ENCODE measurements around the gene PRDM12. TPM values are rescaled to one million over a fixed set of nuclear protein-coding genes. Genes with fewer than 3 reads are reported as not detected.

PRDM12 gene
- total and polyA plus RNA-seq, 2 of the 8 experiments (the other 6 are each of a cell fraction or from before 2014, with no cell fraction given): 0.14 to 0.22 TPM

DNA sequence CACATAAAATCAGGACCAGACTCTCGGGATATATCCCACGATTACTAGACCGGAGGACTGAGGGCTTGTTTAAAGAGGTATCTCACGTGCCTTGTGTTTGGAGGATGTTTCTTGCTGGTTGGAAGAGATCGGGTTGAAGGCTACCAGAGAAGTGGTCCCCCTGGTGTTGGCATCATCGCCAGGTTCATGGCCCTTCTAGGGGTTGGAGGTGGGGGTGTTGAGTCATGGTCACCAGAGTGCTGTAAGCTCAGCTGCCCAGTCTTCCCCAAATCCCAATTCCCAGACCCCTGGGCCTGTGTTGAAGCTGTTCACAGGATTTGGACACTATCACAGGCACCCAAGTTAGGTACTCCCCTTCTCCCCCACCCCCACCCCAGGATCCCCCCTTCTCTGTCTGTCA, 29.1 kb upstream of the PRDM12 start:
- peaks cover 2 to 12% of the 10 kb centered on the region in 2 experiments for H4K20me1 ChIP-seq (replicated peaks in 1 of 2; ENCODE audit: control insufficient read depth in 1 of 2, insufficient read depth in 2 of 2, low read length in 2 of 2)
- H3K56ac ChIP-seq (replicated peaks; ENCODE audit: insufficient read length, low read depth, low read length): no peak overlapping the region
- no peak overlapping the region for H3K23ac ChIP-seq (ENCODE audit: insufficient read length)
- no peak overlapping the region for H3K14ac ChIP-seq (ENCODE audit: insufficient read length)
- no peak overlapping the region for H4K8ac ChIP-seq (ENCODE audit: extremely low read depth, insufficient read depth, low read length)
- no peak overlapping the region for H2AK5ac ChIP-seq (ENCODE audit: low read depth, low read length)
- no peak overlapping the region for H2BK15ac ChIP-seq (ENCODE audit: low read length)
- no peak overlapping the region for H2AFZ ChIP-seq (ENCODE audit: low read length)
- no peak overlapping the region for H4K5ac ChIP-seq (ENCODE audit: insufficient read length, low read depth, low read length)
- FAIRE-seq (no peak), DNase-seq (ENCODE audit: low read depth in 1 of 2, low spot score in 2 of 2) (no peak)
- H2BK120ac ChIP-seq (replicated peaks; ENCODE audit: low read depth, low read length): no peak overlapping the region
- no peak overlapping the region for H3K27ac ChIP-seq (ENCODE audit: low read depth, low read length)
- H2BK5ac ChIP-seq (ENCODE audit: low read depth, low read length): no peak overlapping the region; the same call in 1 of the 2 replicates
- peaks cover 8 to 68% (median 32%) of the 10 kb centered on the region in 4 experiments; a peak in 7 of 8 replicates for H3K36me3 ChIP-seq (ENCODE audit: control insufficient read depth in 2 of 4, insufficient read depth in 4 of 4, low read length in 3 of 4)
- no peak overlapping the region for H3K9ac ChIP-seq (replicated peaks in 1 of 4; ENCODE audit: extremely low read depth in 1 of 4, low read depth in 3 of 4, low read length in 3 of 4)
- no peak overlapping the region for H3K4ac ChIP-seq (replicated peaks; ENCODE audit: insufficient read length, low read depth, low read length)
- no peaks in the 10 kb centered on the region for H3K23me2 ChIP-seq (ENCODE audit: low read depth, low read length)
- no peak overlapping the region for H3K18ac ChIP-seq (ENCODE audit: extremely low read depth, low read length)
- no peaks in the 10 kb centered on the region for H3K79me1 ChIP-seq (ENCODE audit: low read depth, low read length)
- no peaks in the 10 kb centered on the region for H3K9me3 ChIP-seq (ENCODE audit: insufficient read depth in 2 of 2, low read depth in 1 of 2, low read length in 1 of 2)
- H3K4me2 ChIP-seq (ENCODE audit: insufficient read depth in 1 of 2, low read depth in 2 of 2, low read length in 2 of 2): no peak overlapping the region
- ChIA-PET POLR2A (ENCODE audit: partially characterized antibody) (no interaction called here), CTCF (ENCODE audit: partially characterized antibody) (interaction anchor here (1.1 to 2.1 kb wide), 3 partner anchors 19 to 175 kb away, joined by 3 to 5 read pairs (median 4); no protein-coding TSS in a partner anchor)
- no peak overlapping the region for H4K91ac ChIP-seq (replicated peaks; ENCODE audit: insufficient read length, low read length)
- H2BK20ac ChIP-seq (ENCODE audit: low read length): no peak overlapping the region
- H3K27me3 ChIP-seq (replicated peaks in 1 of 4; ENCODE audit: control insufficient read depth in 3 of 4, extremely low read depth in 1 of 4, insufficient read depth in 3 of 4, low read length in 3 of 4): no peaks in the 10 kb centered on the region
- TF ChIP-seq POLR2AphosphoS5 (IDR thresholded peaks at IDR 0.05; ENCODE audit: low read depth, low read length): no peak
- no peak for TF ChIP-seq HDAC2 (IDR thresholded peaks at IDR 0.05; ENCODE audit: borderline replicate concordance in 1 of 2, low read depth in 2 of 2, low read length in 2 of 2)
- TF ChIP-seq, protein P1, sequence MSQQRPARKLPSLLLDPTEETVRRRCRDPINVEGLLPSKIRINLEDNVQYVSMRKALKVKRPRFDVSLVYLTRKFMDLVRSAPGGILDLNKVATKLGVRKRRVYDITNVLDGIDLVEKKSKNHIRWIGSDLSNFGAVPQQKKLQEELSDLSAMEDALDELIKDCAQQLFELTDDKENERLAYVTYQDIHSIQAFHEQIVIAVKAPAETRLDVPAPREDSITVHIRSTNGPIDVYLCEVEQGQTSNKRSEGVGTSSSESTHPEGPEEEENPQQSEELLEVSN (IDR thresholded peaks at IDR 0.05): no peak
- no peak overlapping the region for H2BK12ac ChIP-seq (ENCODE audit: low read depth, low read length)
- H3K4me3 ChIP-seq (ENCODE audit: extremely low read depth in 1 of 4, insufficient read depth in 2 of 4, low read depth in 3 of 4, low read length in 4 of 4): no peak overlapping the region
- 86% methylated on average over 6 of the region's 6 CpGs; no CpG with 5 or more reads in 1 of the 2 experiments for WGBS, 2 experiments (ENCODE audit: extremely low coverage in 1 of 2, insufficient coverage in 1 of 2, insufficient read length in 1 of 2, insufficient replicate concordance in 2 of 2, low coverage in 1 of 2, low lambda C conversion rate in 2 of 2, missing lambda C conversion rate in 1 of 2)
- H3K79me2 ChIP-seq (ENCODE audit: control insufficient read depth in 1 of 2, insufficient read depth in 2 of 2, low read length in 2 of 2): no peaks in the 10 kb centered on the region
- peaks cover 0 to 10% (median 8%) of the 10 kb centered on the region in 4 experiments; a peak in 6 of 7 replicates for H3K4me1 ChIP-seq (replicated peaks in 1 of 4; ENCODE audit: control insufficient read depth in 3 of 4, insufficient read depth in 4 of 4, low read length in 3 of 4)
